Fibroblast of skin of right quadriceps (primary cell): Measurements from ENCODE around the gene SULT1E1.

Experiments
- DNase-seq: peaks from one replicate; pipeline ENCODE4 v3.0.0-alpha.2; 2013

SULT1E1 gene, protein sequence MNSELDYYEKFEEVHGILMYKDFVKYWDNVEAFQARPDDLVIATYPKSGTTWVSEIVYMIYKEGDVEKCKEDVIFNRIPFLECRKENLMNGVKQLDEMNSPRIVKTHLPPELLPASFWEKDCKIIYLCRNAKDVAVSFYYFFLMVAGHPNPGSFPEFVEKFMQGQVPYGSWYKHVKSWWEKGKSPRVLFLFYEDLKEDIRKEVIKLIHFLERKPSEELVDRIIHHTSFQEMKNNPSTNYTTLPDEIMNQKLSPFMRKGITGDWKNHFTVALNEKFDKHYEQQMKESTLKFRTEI

GRCh38 chr4:69860052-69860451 lies at the start of gene SULT1E1:
SULT1E1 (minus strand) TSS chr4:69860145; CDS start chr4:69857644, 2,501 bp downstream.
- DNase-seq: peak; percentile 74

- DNase-seq: no peak
Measured at GRCh38 chr4:69909195-69909594, 49.2 kb upstream of the SULT1E1 start.

GRCh38 chr4:69907151-69907550 lies 47.2 kb upstream of the SULT1E1 start:
- DNase-seq: peak; percentile 58

GRCh38 chr4:69896530-69897116 lies 36.7 kb upstream of the SULT1E1 start:
- peak; percentile 5 for DNase-seq

GRCh38 chr4:69894721-69895120 lies 34.8 kb upstream of the SULT1E1 start:
- DNase-seq: no peak

DNA sequence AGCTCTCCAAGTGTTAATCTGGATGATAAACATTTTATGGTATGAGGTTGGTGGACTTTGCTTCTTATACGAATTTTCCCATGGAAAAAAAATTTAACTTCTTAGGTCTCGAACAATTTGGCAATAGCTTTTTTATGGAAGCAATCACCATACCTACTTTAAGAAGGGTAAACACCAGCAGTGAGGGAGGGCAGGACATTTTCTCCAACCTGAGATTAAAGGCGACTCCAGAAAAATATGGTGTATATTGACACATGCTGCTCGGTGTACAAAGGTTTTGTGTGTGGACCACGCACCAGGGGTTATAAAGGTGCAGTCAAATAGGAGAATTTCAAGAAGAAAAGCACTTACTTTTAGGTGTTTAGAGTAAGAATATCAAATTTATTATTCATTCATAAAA lies 34.2 kb upstream of the SULT1E1 start:
- no peak for DNase-seq

DNA sequence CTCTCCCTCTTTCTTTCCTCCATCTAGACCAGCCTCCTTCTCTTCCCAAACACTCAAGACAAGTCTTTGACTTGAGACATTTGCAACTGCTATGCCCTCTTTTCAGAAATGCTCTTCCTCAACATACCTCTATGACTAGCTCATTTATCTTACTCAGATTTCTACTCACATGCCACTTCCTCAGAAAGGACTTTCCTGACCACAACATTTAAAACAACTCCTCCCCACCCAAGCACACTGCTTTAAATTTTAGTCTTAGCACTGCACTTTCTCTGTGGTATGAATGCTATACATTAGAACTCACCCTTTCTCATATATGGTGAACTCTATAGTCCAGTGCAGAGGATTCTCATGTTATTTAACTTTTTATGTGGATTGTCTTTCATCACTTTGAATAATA lies 28.4 kb upstream of the SULT1E1 start:
- peak; percentile 18 for DNase-seq

DNA sequence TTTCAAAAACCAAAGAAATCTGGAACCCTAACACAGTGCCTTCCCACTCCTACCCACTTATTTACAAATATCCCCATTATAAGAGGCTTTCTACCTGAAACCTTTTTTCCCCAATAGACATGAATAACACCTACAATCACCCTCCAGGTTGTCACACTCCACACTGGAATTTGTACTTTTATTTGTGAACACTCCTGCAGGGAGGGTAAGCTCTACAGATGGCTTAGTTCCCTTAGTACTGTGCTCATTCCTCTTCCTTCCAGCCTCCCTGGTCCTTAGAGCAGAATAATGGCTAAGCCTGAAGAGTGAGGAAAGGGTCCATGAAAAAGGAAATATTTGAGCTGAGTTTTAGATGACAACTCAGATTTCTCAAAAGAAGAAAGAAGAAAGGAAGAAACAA lies 22.2 kb upstream of the SULT1E1 start:
- no peak for DNase-seq

DNA sequence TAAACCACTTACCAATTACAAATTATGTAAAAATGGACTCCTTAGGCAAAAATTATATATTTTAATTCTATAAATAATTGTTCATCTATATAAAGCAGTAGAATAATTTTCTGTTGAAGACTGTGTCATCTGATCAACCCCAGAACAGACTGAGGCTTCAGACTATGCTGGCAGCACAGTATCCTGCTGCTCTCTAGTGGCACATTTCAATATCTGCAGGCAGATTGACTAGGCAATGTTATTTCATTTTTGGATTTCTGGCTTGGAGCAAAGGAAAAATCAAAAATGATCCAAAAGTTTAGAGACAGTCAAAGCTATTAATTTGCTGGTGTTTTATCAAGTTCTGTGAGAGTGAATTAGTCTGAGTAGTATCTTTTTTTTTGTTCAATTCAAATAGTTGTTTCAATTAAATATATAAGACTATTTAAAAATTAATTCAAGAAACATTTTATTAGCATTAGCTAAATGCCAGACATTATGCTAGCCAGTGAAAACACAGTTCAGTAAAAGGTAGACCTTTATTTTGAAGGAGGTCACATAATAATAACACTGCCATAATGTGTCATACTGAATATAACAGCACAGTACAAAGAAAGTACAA lies 21.3 kb upstream of the SULT1E1 start:
- peak; percentile 44 for DNase-seq

- no peak for DNase-seq
Measured at GRCh38 chr4:69878250-69878649, 18.3 kb upstream of the SULT1E1 start.

DNA sequence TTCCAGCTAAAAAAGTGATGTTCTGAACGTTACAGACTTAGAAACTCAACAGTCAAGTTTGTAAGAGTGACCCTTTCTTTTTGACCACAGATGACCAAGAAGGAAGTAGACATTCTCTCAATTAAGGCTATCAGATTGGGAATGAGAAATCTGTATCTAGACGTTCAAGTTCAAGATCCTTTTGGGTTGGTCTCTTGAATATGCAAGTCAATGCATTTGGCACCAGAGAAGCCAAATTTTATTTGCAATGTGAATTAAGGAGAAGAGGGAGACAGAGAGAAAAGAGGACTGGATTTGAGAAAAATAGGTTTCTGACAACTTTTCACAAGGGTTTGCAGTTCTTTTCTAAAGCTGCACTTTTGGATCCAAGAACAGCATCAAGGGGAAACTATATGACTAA lies 17.5 kb upstream of the SULT1E1 start:
- no peak for DNase-seq

- DNase-seq: no peak
Measured at GRCh38 chr4:69876071-69876470, 16.1 kb upstream of the SULT1E1 start.

GRCh38 chr4:69875576-69875975 lies 15.6 kb upstream of the SULT1E1 start:
- no peak for DNase-seq

GRCh38 chr4:69874507-69874906 lies 14.6 kb upstream of the SULT1E1 start:
- no peak for DNase-seq

DNA sequence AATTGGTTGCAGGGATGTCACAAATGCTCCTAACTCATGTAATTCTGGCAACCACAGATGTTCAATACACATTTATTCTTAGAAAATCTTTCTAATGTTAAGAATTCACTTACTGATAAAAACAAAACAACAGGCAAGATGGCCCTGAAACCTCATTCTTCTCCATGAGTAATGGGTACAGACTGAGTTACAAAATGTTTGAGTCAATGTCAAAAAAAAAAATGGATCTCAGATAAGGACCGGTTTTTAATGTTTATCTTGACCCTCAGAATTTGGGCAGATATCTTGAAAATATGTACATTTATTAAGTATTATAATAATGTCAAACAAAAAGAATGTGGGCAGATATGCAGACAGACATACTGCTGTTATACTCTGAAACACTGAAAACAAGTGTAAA lies 1.8 kb upstream of the SULT1E1 start:
- DNase-seq: no peak

DNA sequence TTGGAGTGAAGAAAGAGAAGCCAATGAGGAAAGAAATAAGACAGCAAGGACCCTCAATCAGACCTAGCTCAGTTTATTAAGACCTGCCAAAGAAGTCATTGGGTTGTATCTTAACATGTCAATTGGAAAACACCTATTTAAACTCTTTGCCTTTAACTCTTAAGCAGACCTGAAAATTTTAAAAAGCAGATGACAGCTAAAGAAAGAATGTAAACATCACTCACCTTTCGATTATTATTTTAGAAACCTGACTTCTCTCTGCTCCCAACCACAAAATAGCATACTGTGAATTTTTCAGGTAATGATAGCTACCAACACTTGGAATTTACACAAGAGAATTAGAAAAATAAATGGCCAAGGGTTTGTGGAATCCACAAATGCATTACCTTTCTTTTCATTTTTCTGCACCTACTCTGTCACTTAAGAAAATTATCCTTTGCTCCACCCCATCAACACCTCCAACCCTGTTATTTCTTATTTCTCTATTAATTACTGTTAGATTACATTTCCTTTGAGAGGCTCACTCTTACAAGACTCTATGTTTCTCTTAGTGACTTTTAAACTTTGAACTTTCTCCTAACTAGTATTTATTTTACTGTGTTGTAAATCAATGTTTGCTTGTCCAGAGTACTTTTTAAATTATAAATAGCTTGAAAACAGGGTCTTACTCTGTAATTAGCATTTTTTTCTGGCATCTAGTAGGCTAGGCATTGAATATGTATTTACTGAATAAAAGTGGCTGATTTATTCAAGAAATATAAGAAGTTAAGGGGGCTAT lies 765 bp upstream of the SULT1E1 start:
- no peak for DNase-seq

DNA sequence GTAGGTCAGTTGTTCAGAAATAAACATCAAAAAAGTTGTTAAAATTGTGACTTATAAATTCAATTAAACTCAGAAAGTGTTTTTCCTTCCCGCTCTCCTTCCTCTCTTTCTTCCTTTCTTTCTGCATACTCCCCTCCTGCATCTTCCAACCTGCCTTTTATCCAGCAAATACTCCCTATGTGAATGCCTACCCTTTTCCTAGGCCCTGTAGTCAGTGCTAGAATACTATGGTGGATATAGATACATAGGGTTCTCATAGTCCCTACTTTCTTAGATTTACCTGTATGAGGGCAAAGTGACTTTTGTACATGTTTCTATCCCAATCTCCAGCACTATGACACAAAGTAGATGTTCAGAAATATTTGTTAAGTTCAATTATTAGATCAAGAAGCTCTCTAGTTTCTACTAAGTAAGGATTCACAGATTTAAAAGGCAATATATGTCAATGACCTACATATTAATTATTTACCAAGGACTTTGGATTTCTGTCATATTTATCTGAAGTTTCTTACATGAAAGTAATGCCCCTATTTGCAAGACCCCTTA lies 732 bp downstream of the SULT1E1 start:
- DNase-seq: no peak

DNA sequence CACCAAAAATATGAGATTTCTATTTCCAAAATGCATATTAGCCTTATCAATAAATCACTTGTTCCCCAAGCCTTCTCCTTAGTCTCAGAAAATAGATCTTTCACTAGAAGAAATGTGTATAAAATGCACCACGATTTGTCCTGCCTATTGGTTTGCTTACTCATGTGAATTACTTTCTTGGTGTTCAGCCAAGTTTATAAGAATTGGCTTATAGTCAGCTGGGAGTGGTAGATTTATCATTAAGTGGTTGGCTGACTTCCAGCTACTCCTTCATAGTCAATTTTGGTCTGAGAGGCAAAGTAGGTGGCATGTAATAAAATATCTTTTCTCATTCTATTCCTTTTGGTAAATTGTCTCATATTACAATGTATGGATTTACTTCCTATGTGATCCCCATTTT lies 1.3 kb downstream of the SULT1E1 start:
- peak; percentile 53 for DNase-seq

DNA sequence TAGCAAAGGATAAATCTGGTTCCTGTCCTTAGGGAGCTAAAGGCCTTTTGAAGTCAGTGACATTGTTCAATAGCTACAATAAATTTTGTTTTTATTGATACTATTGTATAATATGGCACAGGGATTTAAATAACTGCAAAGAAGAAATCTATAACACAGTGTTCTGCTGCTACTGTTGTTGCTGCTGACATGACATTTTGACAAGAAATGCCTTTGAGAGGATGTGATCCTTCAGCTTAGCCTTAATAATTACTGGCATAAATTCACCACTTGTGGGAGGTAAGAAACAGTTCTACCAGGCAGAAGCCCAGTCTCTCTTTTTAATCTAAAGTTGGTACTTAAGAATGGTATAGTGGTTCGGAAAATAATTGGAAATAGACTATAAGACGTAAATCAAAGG lies 4.1 kb downstream of the SULT1E1 start:
- DNase-seq: no peak

- DNase-seq: no peak
Measured at GRCh38 chr4:69849969-69850368, 10.0 kb downstream of the SULT1E1 start.

- DNase-seq: peak; percentile 33
Measured at GRCh38 chr4:69849297-69849696, 10.6 kb downstream of the SULT1E1 start.

- no peak for DNase-seq
Measured at GRCh38 chr4:69848028-69848427, 11.9 kb downstream of the SULT1E1 start.

DNA sequence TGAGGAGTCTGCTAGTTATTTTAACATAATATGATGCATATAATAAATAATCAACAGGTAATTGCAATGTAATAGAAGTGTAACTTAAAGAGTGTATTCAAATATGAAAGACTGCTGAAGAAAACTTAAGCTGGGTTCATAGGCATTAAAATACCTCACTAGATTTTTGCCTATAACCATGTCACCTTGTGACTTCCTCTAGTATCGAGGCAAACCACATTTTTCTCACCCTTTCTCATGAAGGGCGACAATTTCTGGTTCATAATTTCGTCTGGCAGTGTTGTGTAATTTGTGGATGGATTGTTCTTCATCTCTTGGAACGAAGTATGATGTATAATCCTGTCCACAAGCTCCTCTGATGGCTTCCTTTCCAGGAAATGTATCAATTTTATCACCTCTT lies 16.0 kb downstream of the SULT1E1 start:
- DNase-seq: no peak
